HCT116 (cell line): ENCODE data around the gene DNAJC28. TPM values are rescaled to one million over a fixed set of nuclear protein-coding genes. Genes with fewer than 3 reads are reported as not detected.

Source experiments
- ATAC-seq: fragments of 200-7000 bp; cut with Tn5 transposase; 2 replicates; pipeline ENCODE4 v1.9.1; 2020; ENCODE audit warnings: mild to moderate bottlenecking, moderate library complexity
- BruUV-seq: library from RNA; stranded (reverse); fragments of 400-500 nt; replicated peaks from 2 replicates; lab custom pipeline; 2021; lab: Mats Ljungman, UMichigan
- CTCF ChIA-PET: fragments of 300-600 bp; sonication (Branson Sonifier 250); formaldehyde crosslinking; loops from one replicate; lab custom pipeline; 2021; ENCODE audit warnings: antibody characterized with exemption; lab: Charles Lee
- POLR2A ChIA-PET: fragments of 300-600, 350-600 bp; sonication (Branson Sonifier 250); formaldehyde crosslinking; loops from one replicate; lab custom pipeline; 2021; ENCODE audit warnings: antibody characterized with exemption; lab: Charles Lee
- RAD21 ChIA-PET, 2 experiments: fragments of 300-600 bp; sonication (Branson Sonifier 250); formaldehyde crosslinking; loops; one replicate each; lab custom pipeline; 2023; ENCODE audit warnings: low total read pairs in 2 of 2; ENCODE audit not compliant: uncharacterized antibody in 2 of 2, unreplicated experiment in 2 of 2, low non-redundant PET in 1 of 2; lab: Charles Lee
- DNase-seq: peaks from one replicate; pipeline ENCODE4 v3.0.0-alpha.2; 2010; ENCODE audit warnings: low read depth, low spot score
- H2AFZ ChIP-seq: fragments of 200-600 bp; shearing (Covaris generic), sonication (generic); 2 replicates; pipeline ENCODE4 v1.6.1; 2017; ENCODE audit warnings: low read depth, mixed run types, mixed read lengths, antibody characterized with exemption, low read length; ENCODE audit not compliant: poor library complexity, severe bottlenecking
- H3K27ac ChIP-seq: 2 replicates; pipeline ENCODE4 v1.5.1; 2012; ENCODE audit warnings: low read depth, low read length
- H3K27me3 ChIP-seq: fragments of 200-600 bp; sonication (generic); 2 replicates; pipeline ENCODE4 v1.6.1; 2016; ENCODE audit warnings: mixed run types, low read length, mixed read lengths; ENCODE audit not compliant: insufficient read depth
- H3K36me3 ChIP-seq, 2 experiments: fragments of 200-500 bp in 1 of 2; fragments of 200-600 bp in 1 of 2; sonication (Bioruptor generic) in 1 of 2; sonication (generic) in 1 of 2; 2 replicates each; pipeline versions ENCODE4 v1.5.1 to v1.6.1; 2014 to 2016; ENCODE audit warnings: low read length in 2 of 2, inconsistent platforms in 1 of 2, mixed read lengths in 1 of 2, mixed run types in 1 of 2; ENCODE audit not compliant: insufficient read depth in 2 of 2, control insufficient read depth in 1 of 2
- H3K4me1 ChIP-seq, 2 experiments: fragments of 200-600 bp in 1 of 2; sonication (generic) in 1 of 2; 2 replicates each; pipeline versions ENCODE4 v1.5.1 to v1.6.1; 2012 to 2017; ENCODE audit warnings: low read length in 2 of 2, inconsistent platforms in 1 of 2, mild to moderate bottlenecking in 1 of 2, mixed read lengths in 1 of 2, mixed run types in 1 of 2, moderate library complexity in 1 of 2; ENCODE audit not compliant: insufficient read depth in 2 of 2, control insufficient read depth in 1 of 2
- H3K4me2 ChIP-seq: fragments of 200-600 bp; sonication (generic); 2 replicates; pipeline ENCODE4 v1.6.1; 2017; ENCODE audit warnings: mixed run types, low read length, mixed read lengths
- H3K4me3 ChIP-seq, 2 experiments: fragments of 200-600 bp in 1 of 2; sonication (generic) in 1 of 2; replicated peaks in 1 of 2; 2 replicates each; pipeline ENCODE4 v1.5.1; 2011 to 2016; ENCODE audit warnings: low read length in 2 of 2, control low read depth in 1 of 2, low read depth in 1 of 2, mild to moderate bottlenecking in 1 of 2, mixed read lengths in 1 of 2, mixed run types in 1 of 2
- H3K79me2 ChIP-seq: fragments of 200-600 bp; sonication (generic); 2 replicates; pipeline ENCODE4 v1.6.1; 2017; ENCODE audit warnings: mild to moderate bottlenecking, mixed run types, low read length, moderate library complexity, mixed read lengths; ENCODE audit not compliant: insufficient read depth
- H3K9ac ChIP-seq: fragments of 200-600 bp; sonication (generic); 2 replicates; pipeline ENCODE4 v1.6.1; 2016; ENCODE audit warnings: low read length, mixed read lengths
- H3K9me2 ChIP-seq: fragments of 200-600 bp; sonication (generic), shearing (Covaris generic); 2 replicates; pipeline ENCODE4 v1.6.1; 2017; ENCODE audit warnings: mixed run types, mild to moderate bottlenecking, moderate library complexity; ENCODE audit not compliant: insufficient read depth
- H3K9me3 ChIP-seq, 2 experiments: fragments of 200-500 bp in 1 of 2; fragments of 200-600 bp in 1 of 2; sonication (Bioruptor generic) in 1 of 2; sonication (generic) in 1 of 2; 2 replicates each; pipeline ENCODE4 v1.6.1; 2014 to 2017; ENCODE audit warnings: low read length in 2 of 2, mixed read lengths in 2 of 2, inconsistent platforms in 1 of 2, low read depth in 1 of 2, mild to moderate bottlenecking in 1 of 2, mixed run types in 1 of 2, moderate library complexity in 1 of 2; ENCODE audit not compliant: control insufficient read depth in 1 of 2, insufficient read depth in 1 of 2
- H4K20me1 ChIP-seq: fragments of 200-600 bp; sonication (generic), shearing (Covaris generic); 2 replicates; pipeline ENCODE4 v1.6.1; 2017; ENCODE audit warnings: mixed run types, mild to moderate bottlenecking, moderate library complexity; ENCODE audit not compliant: insufficient read depth
- EZH2phosphoT487 ChIP-seq: fragments of 200-600 bp; IDR thresholded peaks from 2 replicates; pipeline ENCODE4 v1.6.1; 2018; ENCODE audit warnings: antibody characterized with exemption, borderline replicate concordance
- FOSL1 ChIP-seq: IDR thresholded peaks from 2 replicates; pipeline ENCODE4 v1.6.1; 2012; ENCODE audit warnings: low read depth
- JUND ChIP-seq: IDR thresholded peaks from 2 replicates; pipeline ENCODE4 v1.6.1; 2012
- MAX ChIP-seq: IDR thresholded peaks from 2 replicates; pipeline ENCODE4 v1.6.1; 2012
- POLR2A ChIP-seq: IDR thresholded peaks from 2 replicates; pipeline ENCODE4 v1.7.0; 2011; ENCODE audit warnings: borderline replicate concordance; ENCODE audit not compliant: insufficient read depth, insufficient read length; ENCODE audit errors: extremely low read depth
- RAD21 ChIP-seq: IDR thresholded peaks from 2 replicates; pipeline ENCODE4 v1.6.1; 2012; ENCODE audit warnings: low read depth, mild to moderate bottlenecking
- REST ChIP-seq: IDR thresholded peaks from 2 replicates; pipeline ENCODE4 v1.6.1; 2012; ENCODE audit warnings: low read depth
- SIN3A ChIP-seq: IDR thresholded peaks from 2 replicates; pipeline ENCODE4 v1.6.1; 2012; ENCODE audit warnings: low read depth
- SP1 ChIP-seq: IDR thresholded peaks from 2 replicates; pipeline ENCODE4 v1.6.1; 2012; ENCODE audit warnings: low read depth
- SRF ChIP-seq: IDR thresholded peaks from 2 replicates; pipeline ENCODE4 v1.6.1; 2012; ENCODE audit warnings: low read depth
- TCF7L2 ChIP-seq: IDR thresholded peaks from 2 replicates; pipeline ENCODE4 v1.7.0; 2011; ENCODE audit warnings: borderline replicate concordance, inconsistent platforms; ENCODE audit not compliant: insufficient read depth, insufficient read length; ENCODE audit errors: extremely low read depth
- ZFX ChIP-seq: fragments of 450-650 bp; IDR thresholded peaks from 2 replicates; pipeline ENCODE4 v1.6.1; 2017
- ZNF274 ChIP-seq: fragments of 200-500 bp; sonication (Bioruptor generic); IDR thresholded peaks from 2 replicates; pipeline ENCODE4 v1.6.1; 2014; ENCODE audit warnings: mild to moderate bottlenecking, low read depth, low read length, inconsistent platforms
- intact Hi-C: fragments of 100-400 bp; cut with micrococcal nuclease; formaldehyde crosslinking; loops from 2 replicates; pipeline ENCODE4 v1.10.0; 2022
- total RNA-seq: library from RNA; stranded (reverse); gene quantifications from one replicate; pipeline ENCODE4 v1.2.1, GENCODE V29; 2021; ENCODE audit not compliant: unreplicated experiment

DNAJC28 gene
- total RNA-seq, 1 experiment from 2014 or later: 0.81 TPM

- ChIA-PET RAD21 (interaction anchor here (0.6 to 1.4 kb wide), 5 partner anchors 64 to 246 kb away, joined by 3 to 8 read pairs (median 4); partner anchors contain the start of gene IFNAR1 (in 1 of the 2)), CTCF (interaction anchor here (0.8 to 4.4 kb wide), 10 partner anchors 10 to 318 kb away, joined by 3 to 66 read pairs (median 6); partner anchors contain the start of genes IFNAR1 and TMEM50B), POLR2A (interaction anchor here (0.9 kb wide), 2 partner anchors 163 to 245 kb away, joined by 3 read pairs; no protein-coding TSS in a partner anchor)
- intact Hi-C loops: loop anchor here (2.0 to 10.0 kb wide), 2 partner anchors 84 to 500 kb away; no protein-coding TSS in a partner anchor
- ATAC-seq (no peak), DNase-seq (no peak)
- H3K4me3 ChIP-seq: no peak overlapping the region
- H3K9ac ChIP-seq: no peak overlapping the region
- no peaks in the 10 kb centered on the region for H3K9me3 ChIP-seq
- no peak overlapping the region for H2AFZ ChIP-seq
- H3K79me2 ChIP-seq: no peaks in the 10 kb centered on the region
- H3K4me2 ChIP-seq: no peak overlapping the region
- no peaks in the 10 kb centered on the region for H4K20me1 ChIP-seq
- peaks cover 3 to 5% of the 10 kb centered on the region in 2 experiments; a peak in 2 of 4 replicates for H3K4me1 ChIP-seq
- H3K27ac ChIP-seq: no peak overlapping the region
- no peaks in the 10 kb centered on the region for H3K9me2 ChIP-seq
- TF ChIP-seq SRF: no peak
- TF ChIP-seq SP1: no peak
- no peak for TF ChIP-seq FOSL1
- TF ChIP-seq MAX: no peak
- no peak for TF ChIP-seq REST
- TF ChIP-seq SIN3A: no peak
- TF ChIP-seq TCF7L2: no peak
- no peak for TF ChIP-seq ZNF274
- no peak for TF ChIP-seq POLR2A
- no peak for TF ChIP-seq EZH2phosphoT487
- TF ChIP-seq RAD21: no peak
- TF ChIP-seq JUND: no peak
- TF ChIP-seq ZFX: no peak
- TF ChIP-seq, all 23 proteins: peak for 0
- H3K27me3 ChIP-seq: no peaks in the 10 kb centered on the region
- no peaks in the 10 kb centered on the region; a peak in 1 of 4 replicates for H3K36me3 ChIP-seq
- no TSS peak for BruUV-seq
Observed at GRCh38 chr21:33444499-33444898, 47.0 kb downstream of the DNAJC28 start.
